ELR (cell line): ENCODE results near the gene GNGT1.

Experiments
- DNase-seq: peaks from one replicate; pipeline ENCODE4 v3.0.0-alpha.2; 2015; ENCODE audit warnings: low read depth

The GNGT1 gene

DNA sequence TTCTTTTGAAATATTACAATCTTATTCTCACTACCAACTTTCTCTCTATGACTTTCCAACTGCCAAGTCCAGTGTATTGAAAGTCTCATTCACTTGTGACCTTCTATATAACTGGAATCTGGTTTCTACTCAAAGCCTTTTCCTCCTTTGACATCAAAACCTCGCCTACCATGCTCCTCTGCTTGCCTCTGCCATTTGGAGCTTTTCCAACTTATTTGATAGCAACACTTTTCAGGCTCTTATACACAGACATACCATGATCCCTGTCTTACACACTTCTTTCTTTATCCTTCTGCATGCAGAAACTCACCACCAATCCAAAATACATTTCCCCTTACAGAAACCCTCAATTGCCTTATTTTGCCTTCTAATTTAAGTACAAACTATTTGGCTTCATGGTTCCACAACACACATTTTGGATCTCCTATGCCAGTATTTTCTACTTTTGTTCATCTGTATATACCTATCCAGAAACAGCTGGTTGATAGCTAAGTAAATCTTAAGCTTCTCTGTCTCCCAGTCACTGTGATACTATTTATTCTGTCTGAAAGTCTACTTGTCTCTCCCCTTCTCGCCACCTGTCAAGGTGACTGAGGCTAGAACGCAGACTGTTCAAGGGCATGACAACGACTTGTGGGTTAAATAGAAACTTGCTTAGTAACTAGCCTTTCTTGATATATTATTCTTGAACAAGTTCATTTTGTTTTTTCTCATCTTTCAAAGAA lies 37.6 kb downstream of the GNGT1 start:
- DNase-seq = no peak

DNA sequence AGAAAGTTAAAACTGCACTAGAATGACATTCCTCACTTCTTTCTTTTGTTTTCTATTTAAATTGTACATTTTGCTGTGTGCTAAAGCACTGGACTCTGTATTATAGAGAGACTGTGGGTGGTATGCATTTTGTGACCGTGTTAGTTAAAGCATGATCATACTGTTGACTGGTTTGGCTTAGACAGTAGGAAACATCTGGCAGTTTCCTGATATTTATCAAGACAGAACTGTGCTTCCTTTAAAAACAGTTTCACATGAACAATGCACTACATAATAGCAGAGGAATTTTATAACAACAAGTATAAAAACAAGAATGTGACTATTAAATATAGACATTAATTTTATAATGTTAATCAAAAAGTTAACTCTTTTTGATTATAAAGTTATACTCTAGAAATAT lies 38.3 kb downstream of the GNGT1 start:
- no peak for DNase-seq

DNA sequence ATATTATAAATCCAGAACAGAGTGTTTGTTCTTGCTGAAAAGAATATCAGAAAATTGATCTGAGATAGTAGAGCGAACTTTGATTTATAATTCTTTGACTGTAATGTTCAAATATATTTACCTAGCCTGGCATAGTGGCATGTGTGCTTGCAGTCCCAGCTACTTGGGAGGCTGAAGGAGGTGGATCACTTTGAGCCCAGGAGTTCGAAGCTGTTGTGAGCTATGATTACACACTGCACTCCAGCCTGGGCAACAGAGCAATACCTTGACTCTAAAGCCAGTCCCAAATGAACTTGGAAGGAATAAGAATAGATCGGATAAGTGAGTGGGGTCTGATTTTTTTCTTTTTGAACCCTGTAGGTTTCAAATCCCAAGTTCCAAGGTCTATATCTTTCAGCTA lies 38.7 kb downstream of the GNGT1 start:
- DNase-seq = no peak

DNA sequence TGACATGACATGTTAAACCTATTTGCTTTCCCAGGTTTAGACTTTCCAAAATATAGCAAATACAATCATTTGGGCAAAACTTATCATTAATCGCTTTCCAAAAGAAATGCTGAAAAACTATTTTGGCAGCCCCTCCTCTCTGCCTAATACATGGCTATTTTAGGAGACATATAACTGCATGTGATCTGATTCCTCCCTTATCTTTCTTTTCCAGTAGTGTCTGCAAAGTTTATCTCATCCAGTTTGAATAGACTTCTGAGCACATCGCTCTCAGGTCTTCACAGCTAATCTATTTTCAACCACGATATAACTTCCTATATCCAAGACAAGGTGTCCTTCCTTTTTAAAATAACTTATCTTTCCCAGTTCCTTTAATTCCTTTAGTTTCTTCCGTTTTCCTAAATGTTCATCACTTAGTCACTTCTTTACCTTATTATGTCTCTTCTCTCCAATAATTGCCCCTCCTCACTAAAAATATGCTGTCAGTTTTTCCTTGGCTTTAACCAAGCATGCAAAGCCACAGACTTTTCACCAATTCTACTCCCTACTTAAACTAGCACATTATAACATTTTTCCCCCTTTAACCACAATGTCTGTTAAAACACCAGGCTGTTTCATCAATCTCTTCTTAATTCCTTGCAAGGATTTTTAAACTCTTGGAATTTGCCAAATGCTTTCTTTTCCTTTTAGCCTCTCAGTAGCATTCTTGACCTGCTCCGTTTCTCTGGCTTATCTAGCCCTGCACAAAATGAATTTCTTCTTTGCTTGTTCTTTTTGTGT lies 39.6 kb downstream of the GNGT1 start:
- DNase-seq = no peak

DNA sequence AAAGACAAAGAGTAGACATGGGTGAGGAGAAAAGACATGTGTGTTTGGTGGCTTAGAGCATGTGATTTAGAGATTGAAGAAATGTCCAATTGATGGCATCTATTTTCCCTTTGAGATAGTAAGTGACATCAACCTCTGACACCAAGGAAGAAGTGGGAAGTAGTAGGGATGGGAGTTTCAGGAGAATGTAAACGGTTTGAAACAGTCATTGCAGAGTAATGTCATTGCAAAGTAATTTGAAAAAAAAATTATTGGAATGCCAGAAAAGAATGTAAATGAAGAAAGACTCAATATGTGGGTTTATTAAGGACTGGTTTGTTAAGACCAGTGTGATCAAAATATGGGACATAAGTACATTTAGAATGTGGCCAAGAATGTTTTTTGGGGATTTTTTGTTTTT lies 41.7 kb downstream of the GNGT1 start:
- DNase-seq = peak; percentile 74

DNA sequence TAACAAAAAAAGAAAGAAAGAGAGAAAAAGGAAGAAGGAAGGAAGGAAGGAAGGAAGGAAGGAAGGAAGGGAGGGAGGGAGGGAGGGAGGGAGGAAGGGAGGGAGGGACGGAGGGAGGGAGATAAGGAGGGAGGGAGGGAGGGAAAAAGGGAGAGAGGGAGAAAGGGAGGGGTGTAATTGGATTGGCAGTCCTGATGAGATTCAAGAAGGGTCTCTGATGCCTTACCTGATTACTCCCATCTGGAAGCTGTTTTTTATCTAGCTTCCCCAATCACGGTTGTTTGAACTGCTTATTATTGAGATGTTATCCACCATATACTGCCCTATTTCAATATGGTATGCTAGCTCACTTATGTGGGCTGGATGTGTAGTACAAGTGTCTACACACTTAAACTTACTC lies 42.5 kb downstream of the GNGT1 start:
- DNase-seq = no peak

DNA sequence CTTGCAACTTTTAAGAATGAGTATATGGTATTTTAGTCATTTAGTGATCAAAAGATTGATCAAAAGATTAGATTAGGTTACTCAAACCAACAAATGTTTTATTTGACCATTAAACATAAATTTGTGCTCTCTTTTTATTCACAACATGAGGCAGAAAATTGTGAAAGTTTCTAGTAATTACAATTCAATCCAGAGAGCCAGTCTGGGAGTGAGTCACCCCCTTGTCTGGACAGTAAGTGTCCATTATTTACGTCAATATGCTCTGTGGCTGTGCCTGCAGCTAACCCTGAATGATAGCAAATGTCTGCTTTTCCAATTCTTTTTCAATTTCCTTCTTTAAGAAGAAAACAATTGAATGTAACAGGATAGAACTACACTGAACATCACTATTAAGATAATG lies 43.1 kb downstream of the GNGT1 start:
- DNase-seq = peak; percentile 87

DNA sequence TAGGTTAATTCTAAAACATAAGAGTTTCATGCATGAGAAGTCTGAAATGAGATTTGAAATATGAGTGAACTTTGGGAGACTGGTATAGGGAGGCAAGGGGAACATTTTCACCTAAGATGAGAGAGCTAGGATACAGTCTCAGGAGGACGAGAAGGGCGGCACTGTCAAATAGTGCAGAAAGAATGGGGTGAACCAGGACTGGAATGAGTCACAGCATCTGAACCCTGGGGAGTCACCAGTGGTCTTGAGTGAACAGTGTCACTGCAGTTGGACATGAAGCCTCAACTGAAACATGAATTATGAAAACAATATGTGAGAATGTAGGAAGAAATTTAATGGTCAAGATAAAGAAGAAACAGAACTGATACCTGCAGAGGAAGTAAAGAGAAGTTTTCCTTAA lies 48.9 kb downstream of the GNGT1 start:
- DNase-seq = no peak

DNA sequence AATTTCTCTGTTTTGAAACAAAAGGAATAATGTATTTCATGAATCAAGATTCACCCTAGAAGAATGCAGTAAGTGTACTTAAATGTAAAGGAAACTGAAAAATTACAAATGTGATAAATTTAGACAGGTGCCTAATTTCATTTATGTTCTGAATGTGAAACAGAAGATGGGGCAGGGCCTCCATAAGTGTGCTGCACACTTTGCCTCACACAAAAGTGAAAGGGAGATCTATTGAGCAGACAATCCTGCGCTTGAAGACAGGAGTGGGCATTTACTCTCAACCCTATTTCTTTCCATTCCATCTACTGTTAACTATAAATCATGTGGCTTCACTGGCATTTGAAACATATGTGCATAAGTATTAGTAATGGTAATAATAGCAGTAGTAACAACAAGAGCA lies 51.4 kb downstream of the GNGT1 start:
- DNase-seq = no peak

DNA sequence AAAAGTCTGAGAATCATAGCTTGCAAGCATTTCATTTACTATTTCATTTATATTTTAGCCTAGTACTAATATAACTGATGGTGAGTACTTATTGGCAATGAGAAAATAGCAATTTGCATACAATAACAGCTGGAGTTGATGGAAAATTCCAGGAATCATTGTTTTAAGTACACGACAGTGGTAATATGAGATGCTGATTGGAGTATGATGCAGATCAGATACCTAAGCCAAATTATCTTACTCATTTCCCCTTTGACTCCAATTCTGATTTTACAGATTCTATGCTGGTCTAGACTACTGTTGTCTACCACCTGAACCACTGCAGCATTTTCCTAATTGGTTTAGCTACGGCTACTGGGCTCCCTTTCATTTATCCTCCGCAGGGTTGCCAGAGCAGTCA lies 51.8 kb downstream of the GNGT1 start:
- peak; percentile 55 for DNase-seq

DNA sequence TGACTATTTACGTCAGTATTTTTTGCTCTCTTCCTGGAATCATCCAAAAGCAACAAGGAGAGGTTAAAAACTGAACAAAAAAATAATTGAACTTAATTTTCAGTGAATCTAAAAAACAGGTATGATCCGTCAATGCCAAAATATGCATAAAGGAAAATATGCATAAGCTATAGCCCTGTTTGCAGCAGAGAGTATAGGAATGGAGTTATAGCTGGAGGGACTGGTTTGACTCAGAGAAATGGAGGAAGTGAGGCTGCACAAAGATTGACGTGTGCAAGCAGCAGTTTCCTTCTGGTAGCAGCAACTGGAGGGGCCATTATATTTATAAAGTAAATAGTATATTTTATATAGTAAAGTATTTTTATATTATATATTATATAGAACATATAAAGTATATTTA lies 52.3 kb downstream of the GNGT1 start:
- DNase-seq = peak; percentile 38
